Mammary epithelial cell (primary cell): ENCODE measurements around the gene SMYD3.

Experiments
- CTCF ChIP-seq, 2 donors: IDR thresholded peaks in 1 of 2; conservative IDR thresholded peaks in 1 of 2; 2 replicates each; pipeline ENCODE4 v1.5.1; 2011 to 2012; ENCODE audit warnings: inconsistent platforms in 2 of 2, low read length in 2 of 2, mild to moderate bottlenecking in 2 of 2, control low read depth in 1 of 2, low read depth in 1 of 2; ENCODE audit not compliant: insufficient read depth in 1 of 2; ENCODE audit errors: extremely low read depth in 1 of 2
- EZH2 ChIP-seq: IDR thresholded peaks from 2 replicates; pipeline ENCODE4 v1.6.1; 2012; ENCODE audit warnings: low read length, inconsistent platforms, borderline replicate concordance

GRCh38 chr1:245749053-245749452 lies 758.0 kb downstream of the SMYD3 start:
- no peak for TF ChIP-seq EZH2
- TF ChIP-seq CTCF (conservative IDR thresholded peaks at IDR 0.05 in 1 of 2, IDR thresholded peaks at IDR 0.05 in 1 of 2; ENCODE audit: extremely low read depth in 1 of 2, insufficient read depth in 1 of 2, low read depth in 1 of 2, low read length in 2 of 2) = no peak
